Left colon (tissue), 2 donors: ENCODE data around the gene FAM174C. TPM values are rescaled to one million over a fixed set of nuclear protein-coding genes. Genes with fewer than 3 reads are reported as not detected.
"Not testable (repeated sequence)": the region's sequence is repeated elsewhere in the genome, so short reads cannot be mapped to it uniquely, and the experiment has no call there.

ENCODE experiments used
- ATAC-seq: fragments of 200-7000 bp; cut with Tn5 transposase; one replicate; pipeline ENCODE4 v1.9.1; 2020; ENCODE audit warnings: mild to moderate bottlenecking, moderate library complexity
- DNase-seq, 2 donors: peaks; one replicate each; pipeline ENCODE4 v3.0.0-alpha.2; 2020
- intact Hi-C, 2 donors: fragments of 100-400 bp; cut with DNase I in 1 of 2; cut with micrococcal nuclease in 1 of 2; formaldehyde crosslinking; loops; one replicate each; pipeline versions ENCODE4 v1.11.2 to v1.14.0; 2022; cut with DNase I, micrococcal nuclease
- total RNA-seq, 2 donors: library from RNA; stranded (reverse); fragmentation: NEBNext Ultra II Directional; extraction: Animal tissue kit (Norgen Biotek cat#: 25700); gene quantifications; one replicate each; pipeline ENCODE4 v1.2.1, GENCODE V29; 2021
- donor health status: DM: no; HTN: no; CAD: no.
- donor health status: DM: yes; HTN: yes; CAD: no.

Gene FAM174C
- total RNA-seq, 2 donors from 2014 or later = 43.7 to 48.9 TPM

DNA sequence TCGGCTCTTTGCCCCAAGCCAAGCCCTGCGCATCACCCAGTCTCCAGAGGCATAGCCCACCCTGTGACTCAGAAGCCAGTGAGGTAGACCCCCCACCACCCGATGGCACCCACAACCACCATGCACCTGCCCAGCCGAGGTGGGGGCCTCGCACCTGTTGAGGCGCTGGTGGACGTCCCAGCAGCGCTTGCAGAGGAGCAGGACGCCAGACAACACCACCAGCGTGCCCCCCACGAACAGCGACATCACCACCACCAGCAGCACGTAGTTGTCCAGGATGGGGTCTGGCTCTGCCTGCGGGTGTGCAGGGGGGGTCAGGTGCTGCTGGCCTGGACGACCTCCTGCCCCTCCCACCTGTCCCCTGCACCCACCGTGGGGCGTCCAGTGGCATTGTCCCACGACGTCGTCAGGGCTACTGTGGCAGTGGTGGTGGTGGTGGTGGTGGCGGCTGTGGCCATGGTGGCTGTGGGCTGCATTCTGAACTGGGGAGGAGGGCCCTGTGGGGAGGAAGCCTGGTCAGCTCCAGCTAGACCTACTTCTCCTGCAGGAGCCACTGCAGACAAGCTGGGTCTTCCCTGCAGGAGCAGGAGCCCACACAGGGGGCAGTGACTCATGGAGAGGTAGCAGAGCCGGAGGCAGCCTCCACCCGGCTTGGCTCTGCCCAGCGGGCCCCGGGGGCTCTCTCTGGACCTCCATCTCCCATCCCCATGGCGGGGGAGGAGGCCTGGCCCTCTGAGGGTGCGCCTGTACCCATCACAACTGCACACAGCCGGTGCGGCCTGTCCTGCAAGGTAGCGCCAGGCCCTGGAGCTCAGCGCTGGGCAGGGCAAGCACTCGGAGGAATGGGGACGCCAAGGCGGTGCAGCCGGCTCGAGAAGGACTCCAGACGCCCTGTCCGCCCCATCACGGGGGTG is 39.4 kb upstream of the FAM174C start:
- DNase-seq = no peak
- ATAC-seq = no peak
- intact Hi-C loops = no loop called here

DNA sequence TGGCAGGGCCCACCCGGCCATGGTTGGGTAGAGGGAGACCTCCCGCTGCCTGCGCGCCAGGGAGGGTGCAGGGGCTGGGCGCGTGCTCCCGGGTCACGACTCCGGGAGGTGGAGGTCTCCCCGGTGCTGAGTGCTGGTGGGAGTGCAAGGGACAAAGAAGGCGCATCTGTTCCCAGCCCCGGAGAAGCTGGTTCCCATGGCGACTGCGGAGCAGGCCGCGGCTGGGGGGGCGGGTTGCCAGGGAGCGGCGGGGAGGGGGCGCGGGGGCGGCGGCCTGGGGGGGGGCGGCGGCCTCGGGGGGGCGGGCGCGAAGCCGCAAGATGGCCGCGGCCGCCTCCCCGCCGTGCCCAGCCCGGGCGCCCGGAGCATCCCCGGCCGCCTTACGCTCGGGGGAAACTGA is 38.8 kb upstream of the FAM174C start:
- intact Hi-C loops = no loop called here
- no peak for ATAC-seq
- no peak for DNase-seq

DNA sequence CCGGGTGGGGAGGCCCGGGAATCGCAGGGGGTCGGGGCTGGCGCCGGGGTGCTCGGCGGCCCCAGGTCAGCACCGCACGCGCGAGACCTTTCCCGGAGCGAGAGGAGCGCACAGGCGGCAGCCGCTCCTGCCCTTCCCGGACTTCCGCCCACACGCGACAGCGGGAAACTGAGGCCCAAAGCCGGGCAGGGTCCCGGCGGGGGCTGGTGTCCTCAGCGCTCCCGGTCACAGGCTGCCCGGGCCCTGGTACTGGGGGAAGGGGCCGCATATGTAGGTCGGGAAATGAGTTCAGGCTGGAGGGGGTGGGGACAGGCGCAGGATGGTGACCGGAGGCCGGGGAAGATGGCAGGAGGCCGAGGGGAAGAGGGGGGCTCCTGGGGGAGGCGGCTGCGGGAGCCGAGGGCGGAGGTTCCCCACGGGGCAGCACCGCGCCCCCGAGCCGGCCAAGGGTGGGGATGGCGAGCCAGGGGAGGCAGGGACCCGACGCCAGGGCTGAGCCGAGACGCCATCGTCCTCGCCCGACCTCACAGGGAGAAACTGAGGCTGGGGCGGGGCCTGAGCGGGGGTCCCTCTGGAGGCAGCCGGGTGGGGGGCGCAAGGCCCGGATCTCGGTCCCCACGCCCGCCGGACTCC is 38.2 kb upstream of the FAM174C start:
- intact Hi-C loops = no loop called here
- DNase-seq = no peak

GRCh38 chr19:1237754-1238368 is 37.5 kb upstream of the FAM174C start, which contains the start of gene CBARP:
CBARP (minus strand) TSS chr19:1238005; CDS start chr19:1236100, 1,905 bp downstream.
- ATAC-seq (no peak), DNase-seq (peak in 1 of 2 donors; percentile 43)
- intact Hi-C loops = no loop called here

More for the DNA sequence above, 38.2 kb upstream of the FAM174C start:
- ATAC-seq = no peak

DNA sequence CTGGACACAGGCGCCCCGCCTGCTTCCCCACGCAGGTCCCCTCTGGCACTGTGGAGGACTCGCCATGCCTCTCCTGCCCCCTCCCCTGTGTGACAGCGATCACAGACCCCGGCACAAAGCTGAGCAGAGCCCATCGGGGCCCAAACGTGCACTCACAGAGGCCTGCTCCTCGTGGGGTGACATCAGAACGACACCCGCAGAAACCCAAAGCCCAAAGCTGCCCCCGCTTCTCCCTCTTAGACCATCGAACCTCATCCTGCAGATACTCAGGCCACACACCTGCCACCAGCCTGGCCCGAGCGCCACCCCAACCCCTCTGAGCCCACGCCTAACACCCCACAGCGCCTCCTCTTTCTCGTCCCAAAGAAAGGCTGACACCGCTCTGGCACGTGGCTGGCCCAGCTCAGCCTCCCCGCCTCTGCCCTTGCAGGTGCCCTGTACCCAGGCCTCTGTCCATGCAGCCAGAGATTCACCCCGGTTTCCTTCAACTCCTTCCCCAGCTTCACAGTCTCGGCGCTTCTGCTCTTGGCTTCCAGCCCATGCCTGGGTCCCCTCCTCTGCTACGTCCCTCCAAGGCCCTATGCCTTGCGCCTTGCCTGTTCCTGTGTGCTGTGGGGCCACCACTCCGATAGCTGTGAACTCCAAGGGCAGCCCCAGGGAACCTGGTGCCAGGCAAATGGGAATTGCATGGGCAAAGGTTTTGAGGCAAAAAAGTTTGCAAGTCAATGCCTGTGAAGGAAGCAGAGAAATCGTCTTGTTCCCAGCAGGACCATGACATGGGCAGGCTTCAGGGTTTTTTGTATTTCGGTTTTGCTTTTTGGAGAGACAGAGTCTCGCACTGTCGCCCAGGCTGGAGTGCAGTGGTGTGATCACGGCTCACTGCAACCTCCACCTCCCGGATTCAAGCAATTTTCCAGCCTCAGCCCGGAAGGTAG is 36.7 kb upstream of the FAM174C start:
- DNase-seq = no peak
- no peak for ATAC-seq

GRCh38 chr19:1239420-1239795 is 35.9 kb upstream of the FAM174C start:
- no peak for DNase-seq
- intact Hi-C loops = no loop called here
- ATAC-seq = no peak

More for the DNA sequence above, 36.7 kb upstream of the FAM174C start:
- intact Hi-C loops = no loop called here

DNA sequence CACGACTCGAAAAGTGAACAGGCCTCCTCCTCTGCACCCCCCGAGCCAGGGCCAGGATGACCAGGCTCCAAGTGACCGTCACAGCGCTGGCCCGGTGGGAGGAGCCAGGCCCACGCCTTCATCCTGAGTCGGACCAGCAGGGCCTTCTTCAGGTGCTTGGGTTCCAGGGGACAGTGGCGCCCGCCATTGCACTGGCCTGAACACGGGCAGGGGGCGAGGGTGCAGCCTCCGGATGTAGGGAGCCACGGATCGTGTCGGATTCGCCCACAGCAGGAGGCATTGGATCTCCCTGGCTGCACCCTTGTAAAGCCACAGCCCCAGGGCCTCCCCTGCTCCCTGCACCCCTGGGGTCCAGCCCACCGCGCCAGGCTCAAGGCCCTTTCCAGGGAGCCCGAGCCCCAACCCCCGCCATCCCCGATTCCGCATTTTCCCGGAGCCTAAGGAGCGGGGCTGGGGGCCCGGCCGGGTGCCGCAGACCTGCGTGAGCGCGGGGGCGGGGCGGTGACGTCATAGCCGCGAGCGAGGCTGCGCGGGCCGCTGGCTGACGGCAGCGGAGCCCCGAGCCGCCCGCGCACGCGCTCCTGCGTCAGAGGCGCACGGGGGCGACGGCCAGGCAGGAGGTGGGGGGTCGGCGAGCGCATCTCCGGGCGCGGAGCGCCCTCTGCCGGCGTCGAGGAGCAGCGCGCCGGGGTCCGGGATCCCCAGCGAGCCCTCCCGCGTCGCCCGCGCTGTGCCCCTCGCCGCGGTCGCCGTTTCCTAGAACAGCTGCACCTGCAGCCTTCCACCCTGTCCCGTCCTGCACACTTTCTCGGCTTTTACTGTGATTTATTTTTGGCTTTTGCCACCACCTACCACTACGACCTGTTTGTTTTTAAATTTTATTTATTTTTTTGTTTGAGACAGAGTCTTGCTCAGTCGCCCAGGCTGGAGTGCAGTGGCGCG is 35.3 kb upstream of the FAM174C start:
- intact Hi-C loops = no loop called here
- ATAC-seq = peak; percentile 18
- DNase-seq = peak; percentile 78 to 88

DNA sequence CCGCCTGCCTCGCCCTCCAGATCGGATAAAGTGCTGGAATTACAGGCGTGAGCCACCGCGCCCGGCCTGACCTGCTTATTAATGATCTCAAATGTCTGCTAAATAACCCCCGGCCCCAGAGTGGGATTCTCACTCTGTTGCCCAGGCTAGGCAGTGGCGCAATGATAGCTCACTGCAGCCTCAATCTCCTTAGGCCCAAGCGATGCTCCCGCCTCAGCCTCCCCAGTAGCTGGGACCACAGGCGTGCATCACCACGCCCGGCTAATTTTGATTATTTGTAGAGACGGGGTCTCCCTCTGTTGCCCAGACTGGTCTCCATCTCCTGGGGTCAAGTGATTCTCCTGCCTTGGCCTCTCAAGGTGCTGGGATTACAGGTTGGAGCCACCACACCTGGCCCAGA is 34.4 kb upstream of the FAM174C start:
- intact Hi-C loops = no loop called here
- peak in 1 of 2 donors; percentile 42 for DNase-seq
- no peak for ATAC-seq

DNA sequence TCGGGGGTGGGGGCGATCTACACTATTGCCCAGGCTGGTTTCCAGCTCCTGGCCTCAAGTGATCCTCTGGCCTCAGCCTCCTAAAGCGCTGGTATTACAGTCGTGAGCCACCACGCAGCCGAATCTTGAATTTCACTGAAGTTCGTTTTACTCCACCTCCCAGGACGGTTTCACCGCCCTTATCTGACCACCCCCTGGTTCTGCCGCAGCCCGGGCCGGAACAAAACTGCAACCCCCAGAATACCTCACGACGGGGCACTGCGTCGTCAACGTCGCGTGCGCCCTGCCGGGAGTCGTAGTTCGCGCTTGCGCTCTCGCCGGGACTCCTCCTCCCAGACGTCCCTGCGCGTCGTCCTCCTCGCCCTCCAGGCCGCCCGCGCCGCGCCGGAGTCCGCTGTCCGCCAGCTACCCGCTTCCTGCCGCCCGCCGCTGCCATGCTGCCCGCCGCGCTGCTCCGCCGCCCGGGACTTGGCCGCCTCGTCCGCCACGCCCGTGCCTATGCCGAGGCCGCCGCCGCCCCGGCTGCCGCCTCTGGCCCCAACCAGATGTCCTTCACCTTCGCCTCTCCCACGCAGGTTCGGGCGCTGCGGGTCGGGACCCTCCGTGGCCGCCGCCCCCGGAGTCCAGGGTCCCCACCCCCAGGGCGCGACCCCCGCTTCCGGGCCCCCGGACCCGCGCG is 33.8 kb upstream of the FAM174C start, which contains the start of gene ATP5F1D:
ATP5F1D (plus strand) TSS at position 335 of the 679 bp plus-strand sequence; CDS start at position 435, 100 bp downstream.
- intact Hi-C loops = no loop called here
- DNase-seq = peak; percentile 95 to 96
- peak; percentile 62 for ATAC-seq

DNA sequence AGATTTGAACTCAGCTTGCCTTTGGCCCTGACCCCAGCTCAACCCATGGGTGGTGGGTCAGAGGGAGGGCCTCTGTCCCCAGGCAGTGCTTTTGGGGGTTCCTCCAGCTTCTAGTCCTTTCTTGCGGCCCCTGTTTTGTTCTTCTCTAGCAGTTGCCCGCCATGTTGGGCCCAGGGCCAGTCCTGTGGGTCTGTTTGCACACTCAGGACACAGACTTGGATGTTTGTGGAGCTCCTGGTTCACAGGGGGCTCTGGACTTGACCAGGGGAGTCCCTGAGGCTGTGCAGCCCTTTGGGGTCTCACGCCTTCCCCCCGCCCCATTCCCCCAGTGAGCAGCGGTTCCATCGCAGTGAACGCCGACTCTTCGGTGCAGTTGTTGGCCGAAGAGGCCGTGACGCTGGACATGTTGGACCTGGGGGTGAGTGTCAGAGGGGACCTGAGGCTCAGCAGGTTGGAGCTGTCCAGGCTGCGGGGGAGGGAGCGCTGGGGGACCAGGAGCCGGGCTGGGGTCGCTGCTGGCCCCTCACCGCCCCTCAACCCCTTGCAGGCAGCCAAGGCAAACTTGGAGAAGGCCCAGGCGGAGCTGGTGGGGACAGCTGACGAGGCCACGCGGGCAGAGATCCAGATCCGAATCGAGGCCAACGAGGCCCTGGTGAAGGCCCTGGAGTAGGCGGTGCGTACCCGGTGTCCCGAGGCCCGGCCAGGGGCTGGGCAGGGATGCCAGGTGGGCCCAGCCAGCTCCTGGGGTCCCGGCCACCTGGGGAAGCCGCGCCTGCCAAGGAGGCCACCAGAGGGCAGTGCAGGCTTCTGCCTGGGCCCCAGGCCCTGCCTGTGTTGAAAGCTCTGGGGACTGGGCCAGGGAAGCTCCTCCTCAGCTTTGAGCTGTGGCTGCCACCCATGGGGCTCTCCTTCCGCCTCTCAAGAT is 31.3 kb upstream of the FAM174C start:
- intact Hi-C loops = loop anchor here in 1 of 2 donors (2.0 kb wide), 1 partner anchor 23 kb away; no protein-coding TSS in a partner anchor
- peak; percentile 88 to 90 for DNase-seq
- ATAC-seq = peak; percentile 41

GRCh38 chr19:1244693-1245451 is 30.5 kb upstream of the FAM174C start:
- ATAC-seq = peak; percentile 40

GRCh38 chr19:1245494-1246264 is 29.7 kb upstream of the FAM174C start:
- intact Hi-C loops = loop anchor here in 1 of 2 donors (2.0 kb wide), 1 partner anchor 21 kb away; no protein-coding TSS in a partner anchor
- peak; percentile 70 to 94 for DNase-seq
- ATAC-seq = peak; percentile 9

More at GRCh38 chr19:1244693-1245451, 30.5 kb upstream of the FAM174C start:
- DNase-seq = peak; percentile 81 to 87
- intact Hi-C loops = loop anchor here in 1 of 2 donors (2.0 kb wide), 1 partner anchor 22 kb away; no protein-coding TSS in a partner anchor

DNA sequence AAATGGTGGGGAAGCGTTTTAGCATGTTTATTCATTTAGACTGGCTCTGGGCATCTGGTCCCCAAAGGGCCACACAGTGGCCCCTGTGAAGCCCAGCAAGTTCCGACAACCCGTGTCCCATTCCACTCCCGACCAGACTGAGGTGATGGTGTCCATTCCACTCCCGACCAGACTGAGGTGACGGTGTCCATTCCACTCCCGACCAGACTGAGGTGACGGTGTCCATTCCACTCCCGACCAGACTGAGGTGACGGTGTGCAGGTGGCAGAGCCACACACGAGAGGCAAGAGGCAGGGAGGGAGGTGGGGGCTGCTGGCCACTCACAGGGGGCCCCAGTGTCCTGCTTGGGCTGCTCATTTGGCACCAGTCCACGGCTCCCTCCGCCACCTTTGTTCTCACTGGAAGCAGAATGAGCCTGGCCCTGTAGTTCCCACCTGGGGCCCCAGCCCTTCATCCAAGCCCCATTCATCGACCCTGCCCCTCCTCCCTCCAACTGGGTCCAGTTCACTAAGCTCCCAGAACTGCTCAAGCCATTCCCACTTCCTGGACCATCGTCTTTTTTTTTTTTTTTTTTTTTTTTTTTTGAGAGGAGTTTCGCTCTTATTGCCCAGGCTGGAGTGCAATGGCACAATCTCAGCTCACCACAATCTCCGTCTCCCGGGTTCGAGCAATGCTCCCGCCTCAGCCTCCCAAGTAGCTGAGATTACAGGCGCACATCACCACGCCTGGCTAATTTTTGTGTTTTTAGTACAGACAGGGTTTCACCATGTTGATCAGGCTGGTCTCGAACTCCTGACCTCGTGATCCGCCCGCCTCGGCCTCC is 28.9 kb upstream of the FAM174C start:
- intact Hi-C loops, ATAC-seq: not testable (repeated sequence)
- peak; percentile 58 to 59 for DNase-seq
